H1 (cell line): Measurements from ENCODE around the gene NR5A1. TPM values are rescaled to one million over a fixed set of nuclear protein-coding genes. Genes with fewer than 3 reads are reported as not detected.

Experiments
- CTCF ChIA-PET: fragments of 300-600 bp; sonication (Branson Sonifier 250); formaldehyde crosslinking; loops from one replicate; lab custom pipeline; 2021; ENCODE audit not compliant: partially characterized antibody; lab: Charles Lee
- POLR2A ChIA-PET: fragments of 300-600 bp; sonication (Branson Sonifier 250); formaldehyde crosslinking; loops from one replicate; lab custom pipeline; 2021; ENCODE audit warnings: inconsistent platforms; ENCODE audit not compliant: partially characterized antibody; lab: Charles Lee
- DNase-seq, 2 experiments: peaks; one replicate each; pipeline versions ENCODE4 v3.0.0 to v3.0.0-alpha.2; 2010 to 2022; ENCODE audit warnings: low spot score in 2 of 2, low read depth in 1 of 2, mixed read lengths in 1 of 2
- FAIRE-seq: peaks from 2 replicates; lab custom pipeline; 2011; peaks lifted over from hg19 to GRCh38; lab: Jason Lieb, UNC
- H2AFZ ChIP-seq: 2 replicates; pipeline ENCODE4 v1.8.1; 2012; ENCODE audit warnings: low read length, inconsistent platforms
- H2AK5ac ChIP-seq: 2 replicates; pipeline ENCODE4 v1.6.1; 2013; ENCODE audit warnings: low read depth, low read length
- H2BK120ac ChIP-seq: replicated peaks from 2 replicates; pipeline ENCODE3; 2013; ENCODE audit warnings: low read depth, low read length, inconsistent platforms
- H2BK12ac ChIP-seq: 2 replicates; pipeline ENCODE4 v1.6.1; 2013; ENCODE audit warnings: low read depth, low read length
- H2BK15ac ChIP-seq: 2 replicates; pipeline ENCODE4 v1.6.1; 2013; ENCODE audit warnings: low read length
- H2BK20ac ChIP-seq: 2 replicates; pipeline ENCODE4 v1.6.1; 2013; ENCODE audit warnings: low read length
- H2BK5ac ChIP-seq: 2 replicates; pipeline ENCODE4 v1.6.1; 2013; ENCODE audit warnings: low read depth, low read length
- H3K14ac ChIP-seq: 2 replicates; pipeline ENCODE4 v1.6.1; 2013; ENCODE audit warnings: inconsistent platforms; ENCODE audit not compliant: insufficient read length
- H3K18ac ChIP-seq: 2 replicates; pipeline ENCODE4 v1.6.1; 2013; ENCODE audit warnings: low read length; ENCODE audit errors: extremely low read depth
- H3K23ac ChIP-seq: 2 replicates; pipeline ENCODE4 v1.6.1; 2013; ENCODE audit warnings: inconsistent platforms; ENCODE audit not compliant: insufficient read length
- H3K23me2 ChIP-seq: 2 replicates; pipeline ENCODE4 v1.6.1; 2013; ENCODE audit warnings: low read depth, low read length
- H3K27ac ChIP-seq: 2 replicates; pipeline ENCODE4 v1.6.1; 2011; ENCODE audit warnings: low read depth, low read length, inconsistent platforms
- H3K27me3 ChIP-seq, 4 experiments: replicated peaks in 1 of 4; 1 replicate in 1 of 4; 2 replicates in 3 of 4; pipeline versions ENCODE4 v1.6.1 to v1.8.1; 2011 to 2013; ENCODE audit warnings: low read length in 3 of 4, mild to moderate bottlenecking in 3 of 4, inconsistent platforms in 2 of 4, mixed read lengths in 2 of 4, moderate library complexity in 1 of 4; ENCODE audit not compliant: control insufficient read depth in 3 of 4, insufficient read depth in 3 of 4; ENCODE audit errors: extremely low read depth in 1 of 4
- H3K36me3 ChIP-seq, 4 experiments: 2 replicates each; pipeline versions ENCODE4 v1.6.1 to v1.8.1; 2011 to 2013; ENCODE audit warnings: mild to moderate bottlenecking in 4 of 4, low read length in 3 of 4, moderate library complexity in 2 of 4, control low read depth in 1 of 4, inconsistent platforms in 1 of 4; ENCODE audit not compliant: insufficient read depth in 4 of 4, control insufficient read depth in 2 of 4
- H3K4ac ChIP-seq: replicated peaks from 2 replicates; pipeline ENCODE3; 2013; ENCODE audit warnings: low read length, low read depth, mixed read lengths, inconsistent platforms; ENCODE audit not compliant: insufficient read length
- H3K4me1 ChIP-seq, 4 experiments: replicated peaks in 1 of 4; 1 replicate in 1 of 4; 2 replicates in 3 of 4; pipeline versions ENCODE4 v1.6.1 to v1.8.1; 2011 to 2013; ENCODE audit warnings: low read length in 3 of 4, inconsistent platforms in 2 of 4, mixed read lengths in 1 of 4; ENCODE audit not compliant: insufficient read depth in 4 of 4, control insufficient read depth in 3 of 4
- H3K4me2 ChIP-seq, 2 experiments: 2 replicates each; pipeline versions ENCODE4 v1.6.1 to v1.8.1; 2011 to 2013; ENCODE audit warnings: low read depth in 2 of 2, low read length in 2 of 2, control low read depth in 1 of 2, inconsistent platforms in 1 of 2, mild to moderate bottlenecking in 1 of 2; ENCODE audit not compliant: insufficient read depth in 1 of 2
- H3K4me3 ChIP-seq, 4 experiments: fragments of 200-600, 300-600 bp in 1 of 4; sonication (generic), shearing (Covaris generic), sonication (Bioruptor Twin) in 1 of 4; 2 replicates each; pipeline versions ENCODE4 v1.5.1 to v1.8.1; 2011 to 2016; ENCODE audit warnings: low read length in 4 of 4, low read depth in 3 of 4, control low read depth in 2 of 4, inconsistent platforms in 2 of 4, mild to moderate bottlenecking in 2 of 4, mixed read lengths in 1 of 4, moderate library complexity in 1 of 4; ENCODE audit not compliant: insufficient read depth in 2 of 4; ENCODE audit errors: extremely low read depth in 1 of 4
- H3K56ac ChIP-seq: replicated peaks from 2 replicates; pipeline ENCODE3; 2013; ENCODE audit warnings: low read depth, mild to moderate bottlenecking, mixed read lengths, low read length, inconsistent platforms; ENCODE audit not compliant: insufficient read length
- H3K79me1 ChIP-seq: 2 replicates; pipeline ENCODE4 v1.6.1; 2013; ENCODE audit warnings: low read depth, low read length, control low read depth
- H3K79me2 ChIP-seq, 2 experiments: 2 replicates each; pipeline versions ENCODE4 v1.6.1 to v1.8.1; 2012 to 2013; ENCODE audit warnings: low read length in 2 of 2, mild to moderate bottlenecking in 2 of 2, inconsistent platforms in 1 of 2; ENCODE audit not compliant: insufficient read depth in 2 of 2, control insufficient read depth in 1 of 2
- H3K9ac ChIP-seq, 4 experiments: replicated peaks in 1 of 4; 1 replicate in 1 of 4; 2 replicates in 3 of 4; pipeline versions ENCODE4 v1.6.1 to v1.8.1; 2011 to 2013; ENCODE audit warnings: low read depth in 3 of 4, low read length in 3 of 4, control low read depth in 2 of 4, mild to moderate bottlenecking in 2 of 4, moderate library complexity in 2 of 4, inconsistent platforms in 1 of 4; ENCODE audit errors: extremely low read depth in 1 of 4
- H3K9me3 ChIP-seq, 2 experiments: 2 replicates each; pipeline versions ENCODE4 v1.6.1 to v1.8.1; 2012 to 2013; ENCODE audit warnings: mild to moderate bottlenecking in 2 of 2, moderate library complexity in 2 of 2, control low read depth in 1 of 2, inconsistent platforms in 1 of 2, low read depth in 1 of 2, low read length in 1 of 2, mixed read lengths in 1 of 2; ENCODE audit not compliant: insufficient read depth in 2 of 2
- H4K20me1 ChIP-seq, 2 experiments: replicated peaks in 1 of 2; 2 replicates each; pipeline versions ENCODE3 to v1.8.1; 2011 to 2013; ENCODE audit warnings: inconsistent platforms in 2 of 2, low read length in 2 of 2, mild to moderate bottlenecking in 1 of 2; ENCODE audit not compliant: insufficient read depth in 2 of 2, control insufficient read depth in 1 of 2
- H4K5ac ChIP-seq: 2 replicates; pipeline ENCODE4 v1.6.1; 2013; ENCODE audit warnings: low read length, low read depth, mixed read lengths, inconsistent platforms; ENCODE audit not compliant: insufficient read length
- H4K8ac ChIP-seq: 2 replicates; pipeline ENCODE4 v1.8.0; 2013; ENCODE audit warnings: mild to moderate bottlenecking, moderate library complexity, low read length, inconsistent platforms; ENCODE audit not compliant: insufficient read depth; ENCODE audit errors: extremely low read depth
- H4K91ac ChIP-seq: replicated peaks from 2 replicates; pipeline ENCODE3; 2013; ENCODE audit warnings: low read length, mixed read lengths, inconsistent platforms; ENCODE audit not compliant: insufficient read length
- ASH2L ChIP-seq: fragments of 200-600, 300-600 bp; sonication (generic); IDR thresholded peaks from one replicate; pipeline ENCODE4 v1.7.1; 2017; ENCODE audit warnings: low read length
- POLR2A ChIP-seq, 2 experiments: IDR thresholded peaks; 1 replicate in 1 of 2; 2 replicates in 1 of 2; pipeline ENCODE4 v1.6.1; 2011; ENCODE audit warnings: low read depth in 2 of 2, low read length in 2 of 2, mild to moderate bottlenecking in 2 of 2; ENCODE audit errors: control extremely low read depth in 1 of 2
- WGBS, 2 experiments: shearing (Covaris generic) in 1 of 2; methylation state at CpG; one replicate each; pipeline versions ENCODE4 v1.1.6 to v1.1.7; 2013 to 2015; ENCODE audit warnings: low lambda C conversion rate in 2 of 2, mixed read lengths in 2 of 2, inconsistent platforms in 1 of 2, low coverage in 1 of 2, missing lambda C conversion rate in 1 of 2; ENCODE audit not compliant: insufficient replicate concordance in 2 of 2, insufficient coverage in 1 of 2, insufficient read length in 1 of 2; ENCODE audit errors: extremely low coverage in 1 of 2, missing lambda C conversion rate in 1 of 2; 5-methylcytosine and 5-hydroxymethylcytosine counted together
- polyA plus RNA-seq, 7 experiments: library from polyadenylated mRNA; depleted of rRNA in 3 of 7; stranded (reverse) in 5 of 7; unstranded in 2 of 7; fragments of >200 nt in 5 of 7; fragments of 200-250 nt in 2 of 7; gene quantifications; 1 replicate in 5 of 7; 2 replicates in 1 of 7; 4 replicates in 1 of 7; pipeline versions ENCODE4 v1.2.1 to v1.2.3, GENCODE V29; 2011 to 2013; ENCODE audit warnings: missing spikeins in 2 of 7, mixed read lengths in 2 of 7
- total RNA-seq: library from RNA; stranded (reverse); fragmentation: NEBNext Ultra II Directional; extraction: Animal tissue kit (Norgen Biotek cat#: 25700); gene quantifications from 2 replicates; pipeline ENCODE4 v1.2.1, GENCODE V29; 2021

The NR5A1 gene
- total and polyA plus RNA-seq, 2 of the 8 experiments (the other 6 are each of a cell fraction or from before 2014, with no cell fraction given): 0.29 to 0.58 TPM

GRCh38 chr9:124514874-124515273 lies 7.7 kb upstream of the NR5A1 start:
- no peak overlapping the region for H4K91ac ChIP-seq
- no peak overlapping the region for H2BK20ac ChIP-seq
- no peak overlapping the region for H2BK5ac ChIP-seq
- no peak for DNase-seq
- H2BK120ac ChIP-seq: no peak overlapping the region
- H4K20me1 ChIP-seq: no peaks in the 10 kb centered on the region
- no peak overlapping the region for H3K27ac ChIP-seq
- H2AFZ ChIP-seq: no peak overlapping the region
- CTCF ChIA-PET: interaction anchor here (1.4 to 19.2 kb wide), 4 partner anchors 9 to 102 kb away, joined by 3 to 234 read pairs (median 8); no protein-coding TSS in a partner anchor
- H3K4me2 ChIP-seq: no peak overlapping the region
- H3K23me2 ChIP-seq: no peaks in the 10 kb centered on the region
- FAIRE-seq: no peak
- H3K4me1 ChIP-seq: peaks cover 0 to 18% (median 4%) of the 10 kb centered on the region in 4 experiments; a peak in 5 of 7 replicates
- no peak overlapping the region for H2BK15ac ChIP-seq
- POLR2A ChIA-PET: interaction anchor here (1.1 to 2.8 kb wide), 2 partner anchors 9 to 347 kb away, joined by 4 to 9 read pairs; partner anchors contain the start of genes ARPC5L and RPL35
- peaks cover 0 to 1% (median under 1%) of the 10 kb centered on the region in 4 experiments; a peak in 2 of 8 replicates for H3K36me3 ChIP-seq
- H3K27me3 ChIP-seq: no peaks in the 10 kb centered on the region
- no peaks in the 10 kb centered on the region for H3K79me1 ChIP-seq
- no peak overlapping the region for H2AK5ac ChIP-seq
- no peak overlapping the region for H3K56ac ChIP-seq
- no peak overlapping the region for H4K8ac ChIP-seq
- WGBS, 2 experiments: 78% methylated on average over 5 of the region's 5 CpGs; no CpG with 5 or more reads in 1 of the 2 experiments
- H3K14ac ChIP-seq: no peak overlapping the region
- H3K4ac ChIP-seq: no peak overlapping the region
- no peak overlapping the region for H3K23ac ChIP-seq
- no peak overlapping the region for H2BK12ac ChIP-seq
- H3K9me3 ChIP-seq: no peaks in the 10 kb centered on the region
- no peak overlapping the region for H3K9ac ChIP-seq
- TF ChIP-seq POLR2A (IDR thresholded peaks at IDR 0.05; ENCODE audit: control extremely low read depth in 1 of 2, low read depth in 2 of 2, low read length in 2 of 2) (0 out of 3 replicates have a peak, but pooled peaks of 1 of the 2 experiments have one; percentile 7), ASH2L (no peak)
- H3K79me2 ChIP-seq: no peaks in the 10 kb centered on the region
- H4K5ac ChIP-seq: no peak overlapping the region
- no peak overlapping the region for H3K18ac ChIP-seq
- H3K4me3 ChIP-seq: no peak overlapping the region
